GM12891 (cell line): Measurements from ENCODE around the gene PRMT1.

Experiments
- PAX5 ChIP-seq: IDR thresholded peaks from 2 replicates; pipeline ENCODE4 v1.6.1; 2011; ENCODE audit warnings: low read length, moderate library complexity, mild to moderate bottlenecking; ENCODE audit not compliant: insufficient read depth, severe bottlenecking
- POLR2A ChIP-seq: IDR thresholded peaks from 2 replicates; pipeline ENCODE4 v1.6.1; 2011; ENCODE audit warnings: low read depth, low read length, control low read depth
- POLR2AphosphoS5 ChIP-seq: IDR thresholded peaks from 2 replicates; pipeline ENCODE4 v1.6.1; 2011; ENCODE audit warnings: low read depth, low read length, control low read depth
- POU2F2 ChIP-seq: IDR thresholded peaks from 2 replicates; pipeline ENCODE4 v1.6.1; 2011; ENCODE audit warnings: low read depth, mild to moderate bottlenecking, control low read depth, low read length, moderate library complexity
- TAF1 ChIP-seq: IDR thresholded peaks from 2 replicates; pipeline ENCODE4 v1.6.1; 2011; ENCODE audit warnings: low read depth, low read length, control low read depth

DNA sequence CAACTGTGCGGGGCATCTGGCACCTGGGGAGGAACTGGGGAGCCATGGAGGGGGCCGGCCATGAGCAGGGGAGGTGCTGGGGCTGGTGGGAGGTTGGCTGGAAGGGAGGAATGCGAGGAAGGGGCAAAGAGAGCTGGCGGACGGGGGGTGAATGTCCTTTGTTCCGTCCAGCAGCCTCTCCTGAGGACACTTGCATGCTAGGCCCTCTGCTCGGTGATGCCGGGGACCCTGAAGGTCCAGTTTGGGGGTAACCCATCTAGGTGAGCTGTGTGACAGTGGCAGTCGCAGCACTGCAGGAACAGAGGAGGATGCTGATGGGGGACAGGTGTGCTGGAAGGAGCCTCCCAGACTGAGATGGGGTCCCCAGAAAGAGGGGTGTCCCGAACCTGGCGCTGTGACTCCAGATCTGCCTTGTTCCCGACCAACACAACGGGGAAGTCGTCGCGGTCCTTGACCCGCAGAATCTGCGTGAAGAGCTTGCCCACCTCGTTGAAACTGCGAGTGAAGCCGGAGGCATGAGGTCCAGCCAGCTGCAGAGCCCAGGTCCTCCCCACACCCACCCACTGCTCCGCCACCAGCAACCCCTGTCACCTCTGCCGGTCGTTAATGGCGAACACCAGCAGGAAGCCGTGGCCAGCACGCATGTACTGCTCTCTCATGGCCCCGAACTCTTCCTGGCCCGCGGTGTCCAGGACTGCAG is 40.7 kb upstream of the PRMT1 start:
- TF ChIP-seq POLR2AphosphoS5 (no peak), PAX5 (no peak), POLR2A (no peak), TAF1 (no peak), POU2F2 (no peak)
